NCI-H146 (cell line): Measurements from ENCODE around the gene AIG1.
"Not testable (repeated sequence)": the region's sequence is repeated elsewhere in the genome, so short reads cannot be mapped to it uniquely, and the experiment has no call there.

Experiments
- DNase-seq: peaks from one replicate; lab custom pipeline; 2025; lab: John Stamatoyannopoulos, UW

The AIG1 gene

GRCh38 chr6:143058987-143059386 lies 1.7 kb upstream of the AIG1 start:
- DNase-seq = no peak

DNA sequence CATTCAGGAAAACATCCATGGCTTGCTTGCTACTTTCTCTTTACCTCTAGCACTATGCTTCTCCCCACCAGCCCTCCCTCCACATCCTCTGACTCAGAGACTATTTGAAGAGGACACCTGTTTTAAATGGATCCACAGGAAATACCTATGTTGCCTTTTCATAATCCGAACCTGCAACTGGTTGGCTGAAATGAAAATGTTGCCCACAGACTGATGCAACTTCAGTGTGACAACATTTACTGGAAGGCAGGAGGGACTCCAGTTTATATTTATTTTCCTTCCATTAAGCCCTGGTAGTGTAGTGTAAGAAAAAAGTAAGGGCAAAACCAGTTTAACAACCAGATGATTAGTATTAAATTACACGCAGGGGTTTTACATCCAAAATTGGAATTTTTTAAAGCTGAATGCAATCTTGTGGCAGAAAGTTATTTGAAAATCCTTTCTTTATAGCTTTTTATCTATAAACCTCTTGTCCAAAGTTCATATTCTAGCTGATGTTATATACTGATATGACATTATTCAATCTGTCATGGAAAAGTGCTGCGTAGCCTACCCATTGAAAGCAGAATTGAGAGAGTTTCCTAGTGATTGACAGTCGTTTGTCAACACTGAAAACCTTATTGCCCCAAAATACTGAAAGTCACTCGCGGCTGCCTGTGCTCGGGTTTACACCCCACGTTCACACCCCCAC lies 881 bp upstream of the AIG1 start:
- peak; percentile 24 for DNase-seq

DNA sequence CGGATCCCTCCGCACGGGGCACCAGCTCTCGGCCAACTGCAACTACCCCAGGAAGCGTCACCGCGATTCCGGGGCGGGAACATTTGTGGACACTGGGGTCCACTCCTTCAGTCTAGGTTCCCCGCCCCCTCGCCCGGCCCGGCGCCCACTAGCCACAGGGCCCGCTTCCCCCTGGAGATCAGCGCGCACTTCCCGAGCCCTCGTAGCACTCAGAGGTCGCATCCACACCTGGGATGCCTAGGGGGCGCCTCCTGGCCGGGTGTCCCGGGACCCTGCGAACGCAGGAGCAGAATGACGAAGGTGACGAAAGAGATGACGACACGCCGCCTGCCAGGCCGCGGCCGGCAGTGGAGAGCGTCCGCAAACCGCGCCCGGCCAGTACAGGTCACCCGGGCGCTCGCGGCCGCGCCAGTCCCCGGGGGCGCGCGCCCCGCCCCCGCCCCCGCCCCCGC lies 309 bp upstream of the AIG1 start:
- DNase-seq = peak; percentile 75

GRCh38 chr6:143061597-143062385 lies 1.1 kb downstream of the AIG1 start:
- no peak for DNase-seq

DNA sequence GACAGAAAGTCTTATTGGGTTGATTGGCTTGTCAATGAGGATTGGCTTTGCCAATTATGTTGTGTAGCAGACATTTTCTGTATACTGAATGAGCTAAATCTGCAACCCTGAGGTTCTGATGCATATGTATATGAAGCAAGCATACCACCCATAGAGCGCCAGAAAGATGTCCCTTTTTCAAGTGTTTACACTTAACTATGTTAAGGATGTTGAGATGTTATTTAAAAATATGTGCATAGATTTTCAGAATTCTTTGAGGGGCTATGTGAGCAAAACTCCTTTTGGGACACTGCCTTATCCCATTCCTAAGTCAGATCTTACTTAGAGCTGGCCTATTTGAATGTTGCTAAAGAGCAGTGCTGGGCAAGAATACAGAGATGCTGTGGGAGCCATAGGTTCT lies 1.9 kb downstream of the AIG1 start:
- DNase-seq = no peak

- DNase-seq = no peak
These were observed 2.9 kb downstream of the AIG1 start for GRCh38 chr6:143063631-143064030.

- DNase-seq = no peak
These were observed 3.6 kb downstream of the AIG1 start for GRCh38 chr6:143064271-143064670.

GRCh38 chr6:143064951-143065683 lies 4.4 kb downstream of the AIG1 start:
- DNase-seq = no peak

- no peak for DNase-seq
These were observed 7.3 kb downstream of the AIG1 start for GRCh38 chr6:143068001-143068400.

DNA sequence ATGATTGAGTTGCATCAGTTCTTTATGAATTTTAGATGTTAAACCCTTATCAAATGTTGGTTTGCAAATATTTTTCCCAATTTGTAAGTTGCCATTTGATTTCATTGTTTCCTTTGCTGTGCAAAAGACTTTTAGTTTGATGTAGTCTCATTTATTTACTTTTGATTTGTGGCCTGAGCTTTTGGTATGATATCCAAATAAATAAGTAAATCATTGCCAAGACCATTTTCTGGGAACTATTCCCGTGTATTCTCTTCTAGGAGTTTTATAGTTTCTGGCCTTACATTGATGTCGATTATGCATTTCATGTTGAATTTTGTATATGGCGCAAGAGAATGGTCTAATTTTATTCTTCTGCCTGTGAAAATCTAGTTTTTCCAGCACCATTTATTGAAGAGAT lies 13.4 kb downstream of the AIG1 start:
- DNase-seq = no peak

GRCh38 chr6:143074670-143075318 lies 14.1 kb downstream of the AIG1 start:
- no peak for DNase-seq

DNA sequence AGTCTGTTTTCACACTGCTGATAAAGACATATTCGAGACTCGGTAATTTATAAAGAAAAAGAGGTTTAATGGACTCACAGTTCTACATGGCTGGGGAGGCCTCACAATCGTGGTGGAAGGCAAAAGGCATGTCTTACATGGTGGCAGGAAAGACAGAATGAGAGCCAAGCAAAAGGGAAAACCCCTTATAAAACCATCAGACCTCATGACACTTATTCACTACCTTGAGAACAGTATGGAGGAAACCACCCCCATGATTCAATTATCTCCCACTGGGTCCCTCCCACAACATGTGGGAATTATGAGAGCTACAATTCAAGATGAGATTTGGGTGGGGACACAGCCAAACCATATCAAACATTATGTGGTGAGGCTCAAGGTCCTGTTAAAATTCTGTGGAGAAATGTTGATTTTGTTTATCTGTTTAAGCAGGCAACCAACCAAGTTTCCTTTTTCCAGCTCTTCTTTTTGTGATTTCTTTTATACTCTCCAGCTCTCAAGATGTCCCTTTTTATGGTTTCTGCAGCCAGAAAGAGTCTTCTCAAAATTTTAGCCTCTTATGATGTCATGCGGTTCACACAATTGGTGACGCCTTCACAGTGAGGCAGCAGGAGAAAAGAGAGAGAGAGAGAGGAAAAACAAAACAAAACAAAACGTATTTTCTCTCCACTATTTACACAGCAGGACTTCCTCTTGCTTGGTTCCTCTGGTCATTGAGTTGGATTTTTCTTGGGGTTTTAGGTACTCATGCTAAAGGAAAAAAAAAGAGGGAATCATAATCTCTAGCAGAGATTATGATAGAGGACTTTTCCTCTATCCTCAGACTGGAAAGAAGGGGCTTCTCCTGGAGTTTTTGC lies 18.0 kb downstream of the AIG1 start:
- DNase-seq = no peak

DNA sequence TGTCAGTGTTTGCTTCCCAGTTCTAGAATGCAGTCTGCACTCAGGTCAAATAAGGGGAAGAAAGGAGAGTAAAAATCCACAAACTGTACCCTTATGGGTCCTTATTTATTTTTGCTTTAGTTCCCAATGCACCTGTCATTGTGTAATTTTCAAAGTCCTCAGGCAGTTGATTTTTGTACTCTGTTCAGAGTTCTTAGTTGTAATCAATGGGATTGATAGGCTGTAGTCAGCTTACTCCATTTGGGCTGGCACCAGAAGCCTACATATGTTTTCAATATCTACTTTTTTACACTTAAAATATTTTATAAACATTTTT lies 18.6 kb downstream of the AIG1 start:
- DNase-seq = no peak

- DNase-seq = not testable (repeated sequence)
These were observed 21.6 kb downstream of the AIG1 start for GRCh38 chr6:143082274-143082673.

- DNase-seq = not testable (repeated sequence)
These were observed 23.3 kb downstream of the AIG1 start for GRCh38 chr6:143084019-143084418.

GRCh38 chr6:143087335-143087734 lies 26.6 kb downstream of the AIG1 start:
- not testable (repeated sequence) for DNase-seq

GRCh38 chr6:143087856-143088255 lies 27.2 kb downstream of the AIG1 start:
- no peak for DNase-seq

- no peak for DNase-seq
These were observed 29.8 kb downstream of the AIG1 start for GRCh38 chr6:143090314-143091044.

DNA sequence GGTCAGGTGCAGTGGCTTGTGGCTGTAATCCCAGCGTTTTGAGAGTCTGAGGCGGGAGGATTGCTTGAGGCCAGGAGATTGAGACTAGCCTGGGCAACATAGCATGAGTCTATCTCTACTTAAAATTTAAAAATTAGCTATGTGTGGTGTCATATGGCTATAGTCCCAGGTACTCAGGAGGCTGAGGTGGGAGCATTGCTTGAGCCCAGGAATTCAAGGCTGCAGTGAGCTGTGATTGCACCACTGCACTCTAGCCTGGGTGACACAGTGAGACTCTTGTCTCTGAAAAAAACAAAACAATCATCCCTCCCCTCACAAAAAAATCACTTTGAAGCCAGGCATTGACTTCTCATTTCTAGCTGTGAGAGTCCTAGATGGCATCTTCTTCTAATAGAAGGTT lies 32.1 kb downstream of the AIG1 start:
- no peak for DNase-seq

DNA sequence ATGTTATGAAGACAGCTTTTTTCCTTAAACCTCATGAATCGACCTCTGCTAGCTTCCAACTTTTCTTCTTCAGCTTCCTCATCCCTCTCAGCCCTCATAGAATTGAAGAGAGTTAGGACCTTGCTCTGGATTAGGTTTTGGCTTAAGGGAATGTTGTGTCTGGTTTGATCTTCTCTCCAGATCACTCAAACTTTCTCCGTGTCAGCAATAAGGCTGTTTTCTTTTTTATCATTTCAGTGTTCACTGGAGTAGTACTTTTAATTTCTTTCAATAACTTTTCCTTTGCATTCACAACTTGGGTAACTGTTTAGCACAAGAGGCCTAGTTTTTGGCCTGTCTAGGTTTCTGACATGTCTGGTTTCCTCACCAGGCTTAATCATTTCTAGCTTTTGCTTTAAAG lies 32.6 kb downstream of the AIG1 start:
- no peak for DNase-seq

DNA sequence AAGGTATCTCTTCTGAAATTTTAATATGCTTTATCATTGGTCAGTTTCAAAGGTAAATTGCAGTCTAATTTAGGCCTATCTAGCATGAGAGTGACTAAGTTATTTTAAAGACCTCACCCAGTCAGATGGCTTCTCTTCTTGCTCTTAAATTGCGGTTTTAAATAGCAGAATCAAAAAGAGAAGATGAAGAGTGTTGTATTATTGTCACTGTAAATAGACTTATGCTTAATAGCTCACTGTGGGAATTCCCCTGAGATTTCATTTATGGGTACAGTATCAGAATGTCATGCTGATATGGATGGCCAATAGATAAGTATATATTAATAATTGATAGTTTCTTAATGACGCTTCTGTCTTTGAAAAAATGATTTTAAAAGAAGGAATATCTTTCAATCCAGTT lies 35.7 kb downstream of the AIG1 start:
- no peak for DNase-seq
